Measurements from ENCODE around the gene OGFR. TPM values are rescaled to one million over a fixed set of nuclear protein-coding genes. Genes with fewer than 3 reads are reported as not detected.

OGFR gene
- total and polyA plus RNA-seq, 2 donors (not counting 3 experiments of a cell fraction or from before 2014, with no cell fraction given), result 30.8 to 44.0 TPM

DNA sequence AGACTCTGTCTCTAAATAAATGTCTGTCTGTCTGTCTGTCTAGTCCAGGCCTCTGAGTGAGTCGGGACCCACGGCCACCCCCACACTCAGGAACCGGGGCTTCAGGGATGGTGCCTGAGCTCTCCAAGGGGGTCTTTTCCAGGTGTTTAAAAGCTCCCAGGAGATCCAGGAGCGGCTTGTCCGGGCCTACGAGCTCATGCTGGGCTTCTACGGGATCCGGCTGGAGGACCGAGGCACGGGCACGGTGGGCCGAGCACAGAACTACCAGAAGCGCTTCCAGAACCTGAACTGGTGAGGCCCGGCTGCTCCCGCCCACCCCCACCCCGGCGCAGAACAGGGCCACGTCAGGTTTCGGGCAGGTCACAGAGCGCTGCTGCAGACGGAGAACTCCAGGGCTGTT is 6.7 kb downstream of the OGFR start:
- intact Hi-C loops (cut with micrococcal nuclease) (no loop called here), dilution Hi-C loops (cut with MboI; ENCODE audit: extremely low pct_ligation_motif_present, low sequenced_read_pairs) (no loop called here)

DNA sequence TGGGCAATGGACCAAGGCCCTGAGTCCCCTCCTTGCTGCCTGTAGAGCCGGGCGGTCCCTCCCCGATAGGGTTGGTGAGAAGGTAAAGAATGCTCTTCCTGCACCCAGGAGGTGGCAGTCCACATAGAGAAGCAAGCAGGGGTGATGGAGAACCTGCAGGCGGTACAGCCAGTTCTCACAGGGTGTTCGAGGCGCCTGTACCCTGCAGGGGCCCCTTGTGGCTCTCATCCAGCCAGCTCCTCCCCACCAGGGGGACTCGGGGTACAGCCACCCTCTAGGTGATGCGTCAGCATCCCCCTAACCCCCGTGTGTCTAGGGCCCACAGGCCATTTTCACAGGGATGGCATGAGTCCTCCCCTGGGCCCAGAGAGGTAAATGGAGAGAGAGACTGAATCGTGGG is 7.1 kb downstream of the OGFR start:
- ChIA-PET POLR2A (no interaction called here), CTCF (no interaction called here)
- Histone ChIP-seq H3K9me3 (replicated peaks; ENCODE audit: control insufficient read depth, insufficient read depth, low read length) (no peaks in the 10 kb centered on the region), H3K4me3 (replicated peaks in 1 of 3; ENCODE audit: insufficient read depth in 1 of 3, low read depth in 1 of 3, low read length in 3 of 3) (no peak overlapping the region), H4K20me1 (replicated peaks; ENCODE audit: control insufficient read depth, extremely low read depth, insufficient read depth, low read length) (no peaks in the 10 kb centered on the region), H3K4me2 (ENCODE audit: insufficient read depth, low read length) (no peak overlapping the region), H3K9me1 (replicated peaks; ENCODE audit: control insufficient read depth, extremely low read depth, insufficient read depth, low read length) (no peaks in the 10 kb centered on the region), H3K27ac (ENCODE audit: insufficient read depth, low read depth, low read length) (no peak overlapping the region), H3K36me3 (ENCODE audit: control insufficient read depth in 2 of 2, extremely low read depth in 1 of 2, insufficient read depth in 2 of 2, low read length in 2 of 2) (peaks cover 9 to 35% of the 10 kb centered on the region in 2 experiments), H2AFZ (ENCODE audit: low read depth, low read length) (no peak overlapping the region), H3K79me2 (ENCODE audit: control insufficient read depth, insufficient read depth, low read length) (peaks cover 10% of the 10 kb centered on the region), H3K27me3 (ENCODE audit: control insufficient read depth in 2 of 2, insufficient read depth in 2 of 2, low read length in 2 of 2) (peaks cover 12 to 18% of the 10 kb centered on the region in 2 experiments), H3K9ac (replicated peaks; ENCODE audit: extremely low read depth, insufficient read depth, low read length) (no peak overlapping the region), H3K4me1 (ENCODE audit: control insufficient read depth, extremely low read depth, insufficient read depth, low read length) (peaks cover 4% of the 10 kb centered on the region)
- intact Hi-C loops (cut with micrococcal nuclease) (no loop called here), dilution Hi-C loops (cut with MboI; ENCODE audit: extremely low pct_ligation_motif_present, low sequenced_read_pairs) (no loop called here)
- FAIRE-seq (no peak), DNase-seq (ENCODE audit: low read depth, low spot score) (no peak)
- no peak for TF ChIP-seq POLR2A (IDR thresholded peaks at IDR 0.05; ENCODE audit: low read depth, low read length)
- TF ChIP-seq, protein P1, sequence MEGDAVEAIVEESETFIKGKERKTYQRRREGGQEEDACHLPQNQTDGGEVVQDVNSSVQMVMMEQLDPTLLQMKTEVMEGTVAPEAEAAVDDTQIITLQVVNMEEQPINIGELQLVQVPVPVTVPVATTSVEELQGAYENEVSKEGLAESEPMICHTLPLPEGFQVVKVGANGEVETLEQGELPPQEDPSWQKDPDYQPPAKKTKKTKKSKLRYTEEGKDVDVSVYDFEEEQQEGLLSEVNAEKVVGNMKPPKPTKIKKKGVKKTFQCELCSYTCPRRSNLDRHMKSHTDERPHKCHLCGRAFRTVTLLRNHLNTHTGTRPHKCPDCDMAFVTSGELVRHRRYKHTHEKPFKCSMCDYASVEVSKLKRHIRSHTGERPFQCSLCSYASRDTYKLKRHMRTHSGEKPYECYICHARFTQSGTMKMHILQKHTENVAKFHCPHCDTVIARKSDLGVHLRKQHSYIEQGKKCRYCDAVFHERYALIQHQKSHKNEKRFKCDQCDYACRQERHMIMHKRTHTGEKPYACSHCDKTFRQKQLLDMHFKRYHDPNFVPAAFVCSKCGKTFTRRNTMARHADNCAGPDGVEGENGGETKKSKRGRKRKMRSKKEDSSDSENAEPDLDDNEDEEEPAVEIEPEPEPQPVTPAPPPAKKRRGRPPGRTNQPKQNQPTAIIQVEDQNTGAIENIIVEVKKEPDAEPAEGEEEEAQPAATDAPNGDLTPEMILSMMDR (IDR thresholded peaks at IDR 0.05; ENCODE audit: extremely low read depth in 1 of 2, insufficient read depth in 1 of 2, low read depth in 1 of 2, low read length in 2 of 2), result no peak
- TF ChIP-seq FOS (IDR thresholded peaks at IDR 0.05; ENCODE audit: borderline replicate concordance, insufficient read depth, low read length), result no peak
- TF ChIP-seq EZH2 (IDR thresholded peaks at IDR 0.05; ENCODE audit: borderline replicate concordance, low read depth, low read length, severe bottlenecking), result no peak
- TF ChIP-seq POLR2AphosphoS5 (IDR thresholded peaks at IDR 0.05; ENCODE audit: insufficient read depth, low read depth, low read length), result no peak
- no peak for TF ChIP-seq GATA2 (IDR thresholded peaks at IDR 0.05; ENCODE audit: insufficient read depth, insufficient read length, low read depth, low read length)
- no peak for TF ChIP-seq JUN (IDR thresholded peaks at IDR 0.05; ENCODE audit: borderline replicate concordance, insufficient read depth, insufficient read length, low read depth)
- no peak for TF ChIP-seq MYC (IDR thresholded peaks at IDR 0.05; ENCODE audit: low read depth, low read length)
- TF ChIP-seq, protein P2, sequence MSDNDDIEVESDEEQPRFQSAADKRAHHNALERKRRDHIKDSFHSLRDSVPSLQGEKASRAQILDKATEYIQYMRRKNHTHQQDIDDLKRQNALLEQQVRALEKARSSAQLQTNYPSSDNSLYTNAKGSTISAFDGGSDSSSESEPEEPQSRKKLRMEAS (IDR thresholded peaks at IDR 0.05; ENCODE audit: insufficient read depth, insufficient read length), result no peak
- no TSS peak for BruUV-seq (replicated peaks)

More for the DNA sequence above, 6.7 kb downstream of the OGFR start:
- DNase-seq (ENCODE audit: low read depth, low spot score), result no peak
- H3K9ac ChIP-seq (replicated peaks; ENCODE audit: extremely low read depth, insufficient read depth, low read length), result no peak overlapping the region
- H3K9me3 ChIP-seq (replicated peaks; ENCODE audit: control insufficient read depth, insufficient read depth, low read length), result no peaks in the 10 kb centered on the region
- ChIA-PET CTCF (no interaction called here), POLR2A (no interaction called here)
- FAIRE-seq, result no peak
- H3K4me1 ChIP-seq (ENCODE audit: control insufficient read depth, extremely low read depth, insufficient read depth, low read length), result peaks cover 5% of the 10 kb centered on the region
- peaks cover 9 to 35% of the 10 kb centered on the region in 2 experiments for H3K36me3 ChIP-seq (ENCODE audit: control insufficient read depth in 2 of 2, extremely low read depth in 1 of 2, insufficient read depth in 2 of 2, low read length in 2 of 2)
- H3K27me3 ChIP-seq (ENCODE audit: control insufficient read depth in 2 of 2, insufficient read depth in 2 of 2, low read length in 2 of 2), result peaks cover 9 to 14% of the 10 kb centered on the region in 2 experiments
- no peak for TF ChIP-seq JUN (IDR thresholded peaks at IDR 0.05; ENCODE audit: borderline replicate concordance, insufficient read depth, insufficient read length, low read depth)
- TF ChIP-seq POLR2A (IDR thresholded peaks at IDR 0.05; ENCODE audit: low read depth, low read length), result no peak
- TF ChIP-seq EZH2 (IDR thresholded peaks at IDR 0.05; ENCODE audit: borderline replicate concordance, low read depth, low read length, severe bottlenecking), result no peak
- TF ChIP-seq FOS (IDR thresholded peaks at IDR 0.05; ENCODE audit: borderline replicate concordance, insufficient read depth, low read length), result no peak
- no peak overlapping the region for H3K4me2 ChIP-seq (ENCODE audit: insufficient read depth, low read length)
- no TSS peak for BruUV-seq (replicated peaks)
- no peak overlapping the region for H2AFZ ChIP-seq (ENCODE audit: low read depth, low read length)
- peaks cover 14% of the 10 kb centered on the region for H3K79me2 ChIP-seq (ENCODE audit: control insufficient read depth, insufficient read depth, low read length)
- no peak overlapping the region for H3K4me3 ChIP-seq (replicated peaks in 1 of 3; ENCODE audit: insufficient read depth in 1 of 3, low read depth in 1 of 3, low read length in 3 of 3)
- no peaks in the 10 kb centered on the region for H3K9me1 ChIP-seq (replicated peaks; ENCODE audit: control insufficient read depth, extremely low read depth, insufficient read depth, low read length)
- no peaks in the 10 kb centered on the region for H4K20me1 ChIP-seq (replicated peaks; ENCODE audit: control insufficient read depth, extremely low read depth, insufficient read depth, low read length)
- H3K27ac ChIP-seq (ENCODE audit: insufficient read depth, low read depth, low read length), result no peak overlapping the region
